A673 (cell line): ENCODE results near the gene C15orf61. TPM values are rescaled to one million over a fixed set of nuclear protein-coding genes. Genes with fewer than 3 reads are reported as not detected.

Experiments used
- BruUV-seq: library from RNA; stranded (reverse); fragments of 400-500 nt; replicated peaks from 2 replicates; lab custom pipeline; 2021; lab: Mats Ljungman, UMichigan
- CTCF ChIA-PET: fragments of 300-600 bp; sonication (Branson Sonifier 250); formaldehyde crosslinking; loops from one replicate; lab custom pipeline; 2022; ENCODE audit warnings: antibody characterized with exemption; lab: Charles Lee
- POLR2A ChIA-PET: fragments of 300-600 bp; sonication (Branson Sonifier 250); formaldehyde crosslinking; loops from one replicate; lab custom pipeline; 2022; ENCODE audit warnings: antibody characterized with exemption; ENCODE audit not compliant: low non-redundant PET; lab: Charles Lee
- DNase-seq: peaks from one replicate; pipeline ENCODE4 v3.0.0-alpha.2; 2015; ENCODE audit warnings: low spot score
- H3K27ac ChIP-seq: fragments of 200-600 bp; sonication (generic); 2 replicates; pipeline ENCODE4 v1.5.1; 2016; ENCODE audit warnings: mixed run types, low read depth, mild to moderate bottlenecking, mixed read lengths, antibody characterized with exemption, low read length; ENCODE audit not compliant: poor library complexity, severe bottlenecking
- H3K27me3 ChIP-seq: fragments of 200-600 bp; sonication (generic); replicated peaks from 2 replicates; pipeline ENCODE4 v1.6.1; 2017; ENCODE audit warnings: mixed run types, low read depth, mild to moderate bottlenecking, mixed read lengths, antibody characterized with exemption, low read length; ENCODE audit not compliant: insufficient read depth, poor library complexity
- H3K36me3 ChIP-seq: fragments of 200-600 bp; sonication (generic); 2 replicates; pipeline ENCODE4 v1.6.1; 2016; ENCODE audit warnings: mixed run types, mild to moderate bottlenecking, mixed read lengths, antibody characterized with exemption, low read length; ENCODE audit not compliant: insufficient read depth, poor library complexity, severe bottlenecking
- H3K4me1 ChIP-seq: fragments of 200-600 bp; sonication (generic); 2 replicates; pipeline ENCODE4 v1.6.1; 2017; ENCODE audit warnings: mixed run types, mild to moderate bottlenecking, mixed read lengths, antibody characterized with exemption, low read length; ENCODE audit not compliant: insufficient read depth, poor library complexity, severe bottlenecking
- H3K4me3 ChIP-seq: fragments of 200-600 bp; sonication (generic); 2 replicates; pipeline ENCODE4 v1.5.1; 2016; ENCODE audit warnings: low read depth, mixed run types, mild to moderate bottlenecking, mixed read lengths, low read length; ENCODE audit not compliant: poor library complexity, severe bottlenecking
- H3K9me3 ChIP-seq: fragments of 200-600 bp; sonication (generic); 2 replicates; pipeline ENCODE4 v1.6.1; 2016; ENCODE audit warnings: mixed run types, low read depth, mild to moderate bottlenecking, mixed read lengths, antibody characterized with exemption, low read length; ENCODE audit not compliant: poor library complexity, severe bottlenecking
- EZH2 ChIP-seq: fragments of 200-600 bp; sonication (generic); IDR thresholded peaks from 2 replicates; pipeline ENCODE4 v1.6.1; 2017; ENCODE audit warnings: borderline replicate concordance, low read depth, mild to moderate bottlenecking, mixed read lengths, antibody characterized with exemption, low read length; ENCODE audit not compliant: poor library complexity, severe bottlenecking
- intact Hi-C: fragments of 100-400 bp; cut with micrococcal nuclease; formaldehyde crosslinking; loops from one replicate; pipeline ENCODE4 v1.10.0; 2022; ENCODE audit not compliant: unreplicated experiment
- total RNA-seq: library from RNA; stranded (reverse); gene quantifications from 2 replicates; pipeline ENCODE4 v1.2.3, GENCODE V29; 2021
- TF ChIP-seq, protein P1 (sequence below): fragments of 300-800, 200-600 bp; sonication (generic); conservative IDR thresholded peaks from 2 replicates; pipeline ENCODE4 v1.5.1; 2017; ENCODE audit warnings: low read depth, mild to moderate bottlenecking, antibody characterized with exemption, low read length, moderate library complexity, mixed read lengths

Gene C15orf61
- total RNA-seq, 1 experiment from 2014 or later, result 6.3 TPM

DNA sequence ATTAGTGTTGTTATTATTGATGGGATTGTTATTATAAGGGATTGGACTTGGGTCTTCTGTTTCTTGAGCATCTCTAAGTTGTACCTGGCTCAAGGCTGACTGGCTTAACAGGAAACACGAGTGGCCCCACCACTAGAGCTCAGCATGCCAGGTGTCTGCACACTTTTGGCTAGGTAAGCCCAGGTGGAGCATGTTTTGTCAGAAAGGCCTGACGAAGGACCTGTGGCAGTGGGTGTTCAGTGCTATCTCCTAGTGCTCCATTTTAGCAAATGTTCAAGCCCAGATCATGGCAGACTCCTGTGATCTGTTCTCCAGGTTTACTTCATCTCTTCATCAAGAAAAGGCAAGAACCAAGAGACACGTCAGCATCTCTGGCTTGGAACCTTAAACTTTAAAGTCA, 24.9 kb downstream of the C15orf61 start:
- DNase-seq, result no peak
- POLR2A ChIA-PET, result no interaction called here
- intact Hi-C loops, result no loop called here
- Histone ChIP-seq H3K27me3 (no peaks in the 10 kb centered on the region), H3K36me3 (peaks cover 4% of the 10 kb centered on the region), H3K27ac (no peak overlapping the region), H3K4me1 (peaks cover 35% of the 10 kb centered on the region), H3K9me3 (no peaks in the 10 kb centered on the region), H3K4me3 (no peak overlapping the region)
- CTCF ChIA-PET, result no interaction called here
- no TSS peak for BruUV-seq
- TF ChIP-seq, protein P1, sequence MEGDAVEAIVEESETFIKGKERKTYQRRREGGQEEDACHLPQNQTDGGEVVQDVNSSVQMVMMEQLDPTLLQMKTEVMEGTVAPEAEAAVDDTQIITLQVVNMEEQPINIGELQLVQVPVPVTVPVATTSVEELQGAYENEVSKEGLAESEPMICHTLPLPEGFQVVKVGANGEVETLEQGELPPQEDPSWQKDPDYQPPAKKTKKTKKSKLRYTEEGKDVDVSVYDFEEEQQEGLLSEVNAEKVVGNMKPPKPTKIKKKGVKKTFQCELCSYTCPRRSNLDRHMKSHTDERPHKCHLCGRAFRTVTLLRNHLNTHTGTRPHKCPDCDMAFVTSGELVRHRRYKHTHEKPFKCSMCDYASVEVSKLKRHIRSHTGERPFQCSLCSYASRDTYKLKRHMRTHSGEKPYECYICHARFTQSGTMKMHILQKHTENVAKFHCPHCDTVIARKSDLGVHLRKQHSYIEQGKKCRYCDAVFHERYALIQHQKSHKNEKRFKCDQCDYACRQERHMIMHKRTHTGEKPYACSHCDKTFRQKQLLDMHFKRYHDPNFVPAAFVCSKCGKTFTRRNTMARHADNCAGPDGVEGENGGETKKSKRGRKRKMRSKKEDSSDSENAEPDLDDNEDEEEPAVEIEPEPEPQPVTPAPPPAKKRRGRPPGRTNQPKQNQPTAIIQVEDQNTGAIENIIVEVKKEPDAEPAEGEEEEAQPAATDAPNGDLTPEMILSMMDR, result no peak
- no peak for TF ChIP-seq EZH2

DNA sequence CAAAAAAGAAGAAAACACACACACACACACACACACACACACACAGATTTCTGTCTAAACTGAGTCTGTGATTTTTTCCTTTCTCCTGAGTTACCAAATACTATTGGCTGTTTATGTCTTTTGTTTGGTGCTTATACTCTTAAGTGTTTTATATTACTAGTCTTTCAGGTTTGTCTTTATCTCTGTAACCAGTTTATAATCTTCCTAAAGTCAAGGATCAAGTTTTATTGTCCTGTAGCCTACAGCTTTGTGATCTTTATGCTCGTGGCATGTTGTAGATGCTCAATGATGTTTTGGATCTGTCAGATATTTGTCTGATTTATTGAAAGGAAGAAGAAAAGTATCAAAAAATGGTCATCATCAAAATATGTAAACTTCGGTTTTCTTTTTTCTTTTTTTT, 26.1 kb downstream of the C15orf61 start:
- no TSS peak for BruUV-seq
- H3K27me3 ChIP-seq, result no peaks in the 10 kb centered on the region
- no peak for TF ChIP-seq EZH2
- TF ChIP-seq, protein P1, result no peak
- ChIA-PET POLR2A (no interaction called here), CTCF (no interaction called here)
- DNase-seq, result no peak
- peaks cover 35% of the 10 kb centered on the region for H3K4me1 ChIP-seq
- no peaks in the 10 kb centered on the region for H3K9me3 ChIP-seq
- no peak overlapping the region for H3K4me3 ChIP-seq
- intact Hi-C loops, result no loop called here
- peaks cover 13% of the 10 kb centered on the region for H3K36me3 ChIP-seq
- H3K27ac ChIP-seq, result peak overlapping the region; percentile 68

DNA sequence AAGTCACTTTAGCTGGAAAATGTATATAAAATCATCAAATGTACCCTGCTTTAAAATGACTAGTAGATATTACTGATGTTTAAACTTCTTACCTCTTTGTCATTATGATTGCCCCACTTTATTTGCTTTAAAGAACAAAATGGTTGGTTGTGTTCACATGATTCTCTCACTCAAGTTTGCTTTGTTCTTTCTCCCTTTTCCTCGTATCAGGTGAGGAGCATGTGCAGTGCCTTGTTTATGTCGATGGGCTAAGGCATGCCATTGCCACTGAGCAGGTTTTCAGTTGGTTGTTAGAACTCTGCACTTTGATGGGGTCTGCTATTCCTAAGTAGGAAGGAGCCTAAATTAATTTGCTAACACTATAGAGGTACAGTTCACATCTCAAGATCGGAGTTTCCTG, 26.9 kb downstream of the C15orf61 start:
- peaks cover 13% of the 10 kb centered on the region for H3K36me3 ChIP-seq
- H3K27ac ChIP-seq, result peak overlapping the region; percentile 68
- CTCF ChIA-PET, result no interaction called here
- H3K4me3 ChIP-seq, result no peak overlapping the region
- intact Hi-C loops, result no loop called here
- no peaks in the 10 kb centered on the region for H3K27me3 ChIP-seq
- POLR2A ChIA-PET, result no interaction called here
- TF ChIP-seq, protein P1, result no peak
- no peak for TF ChIP-seq EZH2
- BruUV-seq, result no TSS peak
- no peak for DNase-seq
- H3K9me3 ChIP-seq, result no peaks in the 10 kb centered on the region
- H3K4me1 ChIP-seq, result peaks cover 35% of the 10 kb centered on the region
